Astrocyte (in vitro differentiated cells and primary cell): ENCODE data around the gene SLC47A1.

Experiments used
- CTCF ChIP-seq: IDR thresholded peaks from 2 replicates; pipeline ENCODE4 v1.5.1; 2011; ENCODE audit warnings: low read depth, mild to moderate bottlenecking, inconsistent platforms, low read length, moderate library complexity; ENCODE audit not compliant: insufficient read depth
- EZH2 ChIP-seq: IDR thresholded peaks from 2 replicates; pipeline ENCODE4 v1.6.1; 2012; ENCODE audit warnings: mild to moderate bottlenecking, low read length, inconsistent platforms; ENCODE audit not compliant: insufficient read depth

- no peak for TF ChIP-seq CTCF
- TF ChIP-seq EZH2: no peak
Observed at GRCh38 chr17:19541445-19541844, 7.8 kb downstream of the SLC47A1 start.
